Measurements from ENCODE around the gene SS18.

- TF ChIP-seq CTCF (IDR thresholded peaks at IDR 0.05): no peak
- no peak for TF ChIP-seq POLR2AphosphoS5 (IDR thresholded peaks at IDR 0.05)
- no peak for TF ChIP-seq POLR2A (IDR thresholded peaks at IDR 0.05)
Measured at GRCh38 chr18:26091047-26091630, 726 bp upstream of the SS18 start.
